BLaER1 (cell line): ENCODE data around the gene PRMT7.

Source experiments
- H3K27ac ChIP-seq: shearing (Covaris generic); formaldehyde crosslinking; 2 replicates; pipeline ENCODE4 v1.8.1; 2022
- H3K27me3 ChIP-seq: shearing (Covaris generic); formaldehyde crosslinking; 2 replicates; pipeline ENCODE4 v1.8.1; 2022
- H3K36me3 ChIP-seq: shearing (Covaris generic); formaldehyde crosslinking; 2 replicates; pipeline ENCODE4 v1.8.1; 2022
- H3K4me1 ChIP-seq: shearing (Covaris generic); formaldehyde crosslinking; 2 replicates; pipeline ENCODE4 v1.8.1; 2022
- H3K4me2 ChIP-seq: shearing (Covaris generic); formaldehyde crosslinking; 2 replicates; pipeline ENCODE4 v1.8.1; 2022
- H3K4me3 ChIP-seq: shearing (Covaris generic); formaldehyde crosslinking; 2 replicates; pipeline ENCODE4 v1.8.1; 2022
- H3K9ac ChIP-seq: shearing (Covaris generic); formaldehyde crosslinking; 2 replicates; pipeline ENCODE4 v1.8.1; 2022
- H3K9me3 ChIP-seq: shearing (Covaris generic); formaldehyde crosslinking; 2 replicates; pipeline ENCODE4 v1.8.1; 2022
- H4K20me1 ChIP-seq: shearing (Covaris generic); formaldehyde crosslinking; 2 replicates; pipeline ENCODE4 v1.8.1; 2022
- Cebpa-rat ChIP-seq: shearing (Covaris generic); IDR thresholded peaks from 2 replicates; pipeline ENCODE4 v1.8.1; 2022

PRMT7 gene

GRCh38 chr16:68365167-68365817 lies 54.5 kb downstream of the PRMT7 start:
- TF ChIP-seq Cebpa-rat = no peak
- H3K9ac ChIP-seq = no peak overlapping the region
- H3K27me3 ChIP-seq = peaks cover 7% of the 10 kb centered on the region
- no peak overlapping the region for H3K4me3 ChIP-seq
- no peaks in the 10 kb centered on the region for H3K9me3 ChIP-seq
- H3K36me3 ChIP-seq = no peaks in the 10 kb centered on the region
- peak overlapping the region; percentile 5; the same call in 1 of the 2 replicates for H3K27ac ChIP-seq
- H3K4me2 ChIP-seq = peak overlapping the region; percentile 96
- peaks cover 95% of the 10 kb centered on the region for H3K4me1 ChIP-seq
- H4K20me1 ChIP-seq = peaks cover 75% of the 10 kb centered on the region

DNA sequence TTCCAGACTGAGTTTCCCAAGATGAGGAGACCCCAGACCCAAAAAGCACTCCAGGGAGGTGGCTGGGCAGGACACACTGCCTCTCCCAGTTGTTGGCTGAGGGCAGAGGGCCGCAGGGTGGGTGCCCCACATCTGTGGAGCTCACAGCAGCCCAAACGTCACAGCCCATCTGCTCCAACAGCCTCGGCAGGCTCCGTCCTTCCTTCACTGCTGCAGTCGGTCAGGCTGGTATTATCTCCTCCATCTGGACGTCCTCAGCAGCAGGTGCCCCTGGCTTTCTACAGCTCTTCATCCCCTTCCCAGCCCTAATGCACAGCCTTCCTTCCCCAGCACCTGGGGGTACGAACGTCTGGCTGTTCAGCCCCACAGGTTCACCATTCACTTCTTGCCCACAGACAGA lies 55.2 kb downstream of the PRMT7 start:
- no peak overlapping the region for H3K4me3 ChIP-seq
- H4K20me1 ChIP-seq = peaks cover 75% of the 10 kb centered on the region
- peak overlapping the region; percentile 96 for H3K4me2 ChIP-seq
- peaks cover 95% of the 10 kb centered on the region for H3K4me1 ChIP-seq
- no peak overlapping the region for H3K27ac ChIP-seq
- no peaks in the 10 kb centered on the region for H3K9me3 ChIP-seq
- H3K27me3 ChIP-seq = peaks cover 7% of the 10 kb centered on the region
- H3K36me3 ChIP-seq = no peaks in the 10 kb centered on the region
- no peak for TF ChIP-seq Cebpa-rat
- no peak overlapping the region for H3K9ac ChIP-seq

DNA sequence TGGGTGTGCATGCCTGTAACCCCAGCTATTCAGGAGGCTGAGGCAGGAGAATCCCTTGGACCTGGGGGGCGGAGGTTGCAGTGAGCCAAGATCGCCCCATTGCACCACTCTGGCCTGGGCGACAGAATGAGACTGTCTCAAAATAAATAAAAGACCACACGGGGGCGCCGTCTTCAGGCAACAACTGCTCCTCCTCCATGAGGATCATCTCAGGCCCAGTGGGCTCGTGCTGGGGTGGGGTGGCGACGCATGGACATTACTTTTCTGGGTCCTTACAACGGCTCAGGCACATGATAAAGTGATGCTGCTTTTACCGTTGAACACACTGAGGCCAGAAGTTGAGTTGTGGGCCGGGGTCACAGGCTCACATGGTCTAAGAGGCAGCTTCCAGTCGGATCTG lies 56.2 kb downstream of the PRMT7 start:
- no peak for TF ChIP-seq Cebpa-rat
- no peaks in the 10 kb centered on the region for H3K9me3 ChIP-seq
- no peak overlapping the region for H3K27ac ChIP-seq
- H3K27me3 ChIP-seq = peaks cover 13% of the 10 kb centered on the region
- peaks cover 70% of the 10 kb centered on the region for H4K20me1 ChIP-seq
- H3K4me1 ChIP-seq = peaks cover 95% of the 10 kb centered on the region
- H3K4me3 ChIP-seq = no peak overlapping the region
- no peak overlapping the region for H3K9ac ChIP-seq
- H3K4me2 ChIP-seq = peak overlapping the region; percentile 83
- no peaks in the 10 kb centered on the region for H3K36me3 ChIP-seq

DNA sequence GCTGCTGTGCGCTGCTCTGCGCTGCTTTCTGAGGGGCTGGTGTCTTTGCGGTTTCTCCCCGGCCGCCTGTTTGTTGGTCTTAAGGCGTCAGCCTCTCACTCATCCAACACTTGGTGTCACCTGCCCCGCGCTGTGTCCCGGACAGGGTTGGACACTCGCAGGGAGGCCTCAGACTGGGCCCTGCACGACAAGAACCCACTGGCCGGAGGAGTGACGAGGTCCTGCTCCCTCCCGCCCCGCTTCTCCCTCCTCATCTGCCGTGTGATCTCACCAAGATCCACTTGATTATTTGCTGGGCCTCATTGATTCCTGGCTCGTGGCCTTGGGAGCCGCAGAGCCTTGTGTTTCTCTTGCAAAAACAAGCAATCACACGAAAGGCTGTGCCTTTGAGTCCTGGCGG lies 56.6 kb downstream of the PRMT7 start:
- H3K4me3 ChIP-seq = no peak overlapping the region
- no peaks in the 10 kb centered on the region for H3K36me3 ChIP-seq
- peaks cover 66% of the 10 kb centered on the region for H4K20me1 ChIP-seq
- H3K4me2 ChIP-seq = peak overlapping the region; percentile 83
- no peak overlapping the region for H3K9ac ChIP-seq
- no peak overlapping the region for H3K27ac ChIP-seq
- H3K4me1 ChIP-seq = peaks cover 92% of the 10 kb centered on the region
- H3K27me3 ChIP-seq = peaks cover 13% of the 10 kb centered on the region
- H3K9me3 ChIP-seq = no peaks in the 10 kb centered on the region
- no peak for TF ChIP-seq Cebpa-rat

GRCh38 chr16:68367891-68368290 lies 57.1 kb downstream of the PRMT7 start:
- Histone ChIP-seq H3K4me1 (peaks cover 89% of the 10 kb centered on the region), H3K27me3 (peaks cover 13% of the 10 kb centered on the region), H3K36me3 (no peaks in the 10 kb centered on the region), H3K27ac (no peak overlapping the region), H3K4me3 (no peak overlapping the region), H4K20me1 (peaks cover 61% of the 10 kb centered on the region), H3K4me2 (peak overlapping the region; percentile 83), H3K9me3 (no peaks in the 10 kb centered on the region), H3K9ac (no peak overlapping the region)
- no peak for TF ChIP-seq Cebpa-rat

- Histone ChIP-seq H3K4me3 (no peak overlapping the region), H3K9ac (no peak overlapping the region), H4K20me1 (peaks cover 56% of the 10 kb centered on the region), H3K4me1 (peaks cover 89% of the 10 kb centered on the region), H3K27me3 (peaks cover 13% of the 10 kb centered on the region), H3K9me3 (no peaks in the 10 kb centered on the region), H3K4me2 (peak overlapping the region; percentile 83), H3K27ac (no peak overlapping the region), H3K36me3 (no peaks in the 10 kb centered on the region)
- no peak for TF ChIP-seq Cebpa-rat
Observed at GRCh38 chr16:68368301-68368888, 57.6 kb downstream of the PRMT7 start.

DNA sequence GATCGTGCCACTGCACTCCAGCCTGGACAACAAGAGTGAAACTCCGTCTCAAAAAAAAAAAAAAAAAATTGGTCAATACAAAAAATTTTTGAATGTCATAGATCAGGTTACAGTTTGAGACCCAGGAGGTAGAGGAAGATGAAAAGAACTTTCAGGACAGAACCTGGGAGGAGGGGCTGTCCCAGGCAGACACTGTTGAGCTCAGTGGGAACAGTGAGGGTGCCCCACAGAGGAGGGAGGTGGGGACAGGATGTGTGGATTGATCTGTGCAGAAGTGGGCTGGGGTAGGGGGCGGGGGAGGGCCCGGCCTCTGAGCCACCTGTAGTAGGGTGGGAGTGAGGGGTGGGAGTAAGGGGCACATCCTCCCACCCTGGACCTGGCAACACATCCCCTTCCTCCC lies 58.3 kb downstream of the PRMT7 start:
- Histone ChIP-seq H3K36me3 (no peaks in the 10 kb centered on the region), H3K4me1 (peaks cover 84% of the 10 kb centered on the region), H3K9me3 (no peaks in the 10 kb centered on the region), H3K27ac (no peak overlapping the region), H3K27me3 (peaks cover 13% of the 10 kb centered on the region), H4K20me1 (peaks cover 49% of the 10 kb centered on the region; the same call in 1 of the 2 replicates), H3K9ac (no peak overlapping the region), H3K4me3 (no peak overlapping the region), H3K4me2 (peak overlapping the region; percentile 83)
- TF ChIP-seq Cebpa-rat = no peak

DNA sequence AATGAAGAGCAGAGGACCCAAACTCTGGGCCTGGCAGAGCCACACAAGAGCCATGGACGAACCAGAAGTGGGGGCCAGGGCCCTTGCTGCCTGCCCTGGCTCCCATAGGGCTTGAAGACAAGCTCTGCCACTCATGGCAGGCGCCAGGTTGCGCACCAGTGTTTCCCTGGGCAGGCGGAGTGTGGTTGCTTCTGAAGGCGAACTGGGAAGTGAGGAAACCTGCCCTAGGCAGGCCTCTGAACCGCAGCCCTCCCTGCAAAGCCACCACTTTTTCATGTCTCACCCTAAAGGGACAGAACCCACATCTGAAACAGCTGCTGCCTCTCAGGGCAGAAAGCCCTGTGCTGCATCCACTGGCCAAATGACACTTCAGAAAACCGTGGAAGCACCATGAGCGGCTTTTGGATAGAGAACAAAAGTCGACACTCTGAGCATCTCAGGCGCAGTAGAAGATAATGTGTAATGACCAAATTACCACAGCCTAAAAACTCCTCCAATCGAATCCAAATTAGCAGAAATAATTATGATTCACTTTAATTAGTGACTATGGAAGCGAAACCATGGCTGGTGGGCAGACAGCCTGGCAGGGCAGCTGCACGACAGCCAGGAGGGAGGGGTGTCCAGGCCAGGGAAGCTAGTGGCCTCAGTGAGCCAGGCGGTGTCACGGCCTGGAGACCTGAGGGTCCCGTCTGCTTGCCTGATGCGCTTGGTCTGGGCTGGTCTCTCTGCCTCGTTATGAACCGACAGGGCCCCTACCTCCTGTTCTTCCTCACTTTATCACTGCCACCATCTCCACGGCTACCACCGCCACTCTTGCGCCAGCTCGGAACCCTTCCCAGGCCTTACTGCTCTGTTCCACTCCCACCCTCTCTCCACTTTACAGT lies 59.1 kb downstream of the PRMT7 start:
- TF ChIP-seq Cebpa-rat = no peak
- Histone ChIP-seq H3K36me3 (no peaks in the 10 kb centered on the region), H3K27me3 (peaks cover 13% of the 10 kb centered on the region), H3K9me3 (no peaks in the 10 kb centered on the region), H3K9ac (no peak overlapping the region), H3K4me1 (peaks cover 76% of the 10 kb centered on the region), H3K4me3 (no peak overlapping the region), H4K20me1 (peaks cover 42% of the 10 kb centered on the region; the same call in 1 of the 2 replicates), H3K4me2 (peak overlapping the region; percentile 83), H3K27ac (no peak overlapping the region)

- peaks cover 68% of the 10 kb centered on the region for H3K4me1 ChIP-seq
- peaks cover 13% of the 10 kb centered on the region for H3K27me3 ChIP-seq
- peak overlapping the region; percentile 83 for H3K4me2 ChIP-seq
- H3K9me3 ChIP-seq = no peaks in the 10 kb centered on the region
- H3K4me3 ChIP-seq = no peak overlapping the region
- H3K27ac ChIP-seq = no peak overlapping the region
- H4K20me1 ChIP-seq = peaks cover 35% of the 10 kb centered on the region; the same call in 1 of the 2 replicates
- no peak overlapping the region for H3K9ac ChIP-seq
- H3K36me3 ChIP-seq = no peaks in the 10 kb centered on the region
- TF ChIP-seq Cebpa-rat = no peak
Observed at GRCh38 chr16:68370581-68371275, 59.9 kb downstream of the PRMT7 start.
